ENCODE results near the gene COL9A3. TPM values are rescaled to one million over a fixed set of nuclear protein-coding genes. Genes with fewer than 3 reads are reported as not detected.

COL9A3 gene
- total RNA-seq, 4 donors from 2014 or later: 6.0 to 223 (median 8.0) TPM

DNA sequence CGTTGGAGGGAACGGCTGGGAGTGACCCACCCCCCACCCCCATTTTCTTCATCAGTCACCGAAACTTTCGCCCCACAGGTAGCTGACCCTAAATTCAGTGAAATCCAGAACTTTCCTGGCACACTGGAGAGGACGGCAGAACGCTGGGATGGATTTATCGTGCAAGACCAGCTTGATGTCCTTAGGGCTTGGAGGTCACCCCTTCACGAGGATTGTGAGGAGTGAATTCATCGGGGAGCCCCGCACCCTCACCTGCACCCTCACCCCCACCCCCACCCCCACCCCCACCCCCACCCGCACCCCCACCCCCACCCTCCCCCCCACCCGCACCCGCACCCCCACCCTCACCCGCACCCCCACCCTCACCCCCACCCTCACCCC lies 58.1 kb downstream of the COL9A3 start:
- H3K27me3 ChIP-seq: no peaks in the 10 kb centered on the region
- H3K27ac ChIP-seq: peak overlapping the region in 3 of 4 donors; percentile 3 to 52 (median 36)
- H3K4me3 ChIP-seq: no peak overlapping the region
- in situ Hi-C loops (cut with MboI; ENCODE audit: low pct_ligation_motif_present in 1 of 4, low pct_unique_long_range_greater_than_20kb in 1 of 4, low sequenced_read_pairs in 3 of 4) (loop anchor here in 2 of 4 donors (25.0 kb wide), 1 partner anchor 137 kb away; the partner anchor contains the start of gene BHLHE23 (in 2 of the 2)), intact Hi-C loops (cut with DNase I; ENCODE audit: low total_unique reads) (no loop called here)
- peaks cover 8 to 25% (median 10%) of the 10 kb centered on the region in 4 donors for H3K4me1 ChIP-seq
- TF ChIP-seq, protein P1, sequence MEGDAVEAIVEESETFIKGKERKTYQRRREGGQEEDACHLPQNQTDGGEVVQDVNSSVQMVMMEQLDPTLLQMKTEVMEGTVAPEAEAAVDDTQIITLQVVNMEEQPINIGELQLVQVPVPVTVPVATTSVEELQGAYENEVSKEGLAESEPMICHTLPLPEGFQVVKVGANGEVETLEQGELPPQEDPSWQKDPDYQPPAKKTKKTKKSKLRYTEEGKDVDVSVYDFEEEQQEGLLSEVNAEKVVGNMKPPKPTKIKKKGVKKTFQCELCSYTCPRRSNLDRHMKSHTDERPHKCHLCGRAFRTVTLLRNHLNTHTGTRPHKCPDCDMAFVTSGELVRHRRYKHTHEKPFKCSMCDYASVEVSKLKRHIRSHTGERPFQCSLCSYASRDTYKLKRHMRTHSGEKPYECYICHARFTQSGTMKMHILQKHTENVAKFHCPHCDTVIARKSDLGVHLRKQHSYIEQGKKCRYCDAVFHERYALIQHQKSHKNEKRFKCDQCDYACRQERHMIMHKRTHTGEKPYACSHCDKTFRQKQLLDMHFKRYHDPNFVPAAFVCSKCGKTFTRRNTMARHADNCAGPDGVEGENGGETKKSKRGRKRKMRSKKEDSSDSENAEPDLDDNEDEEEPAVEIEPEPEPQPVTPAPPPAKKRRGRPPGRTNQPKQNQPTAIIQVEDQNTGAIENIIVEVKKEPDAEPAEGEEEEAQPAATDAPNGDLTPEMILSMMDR (IDR thresholded peaks at IDR 0.05): no peak
- no peak for TF ChIP-seq POLR2A (IDR thresholded peaks at IDR 0.05)
- TF ChIP-seq POLR2AphosphoS5 (IDR thresholded peaks at IDR 0.05): no peak
- no peak for TF ChIP-seq EP300 (IDR thresholded peaks at IDR 0.05; ENCODE audit: low read depth)
- DNase-seq: no peak
- H3K9me3 ChIP-seq: no peaks in the 10 kb centered on the region
- H3K36me3 ChIP-seq: no peaks in the 10 kb centered on the region
- WGBS, 2 donors (ENCODE audit: low coverage in 1 of 2): 86 to 100% methylated on average over 2 to 10 of the region's 14 CpGs

DNA sequence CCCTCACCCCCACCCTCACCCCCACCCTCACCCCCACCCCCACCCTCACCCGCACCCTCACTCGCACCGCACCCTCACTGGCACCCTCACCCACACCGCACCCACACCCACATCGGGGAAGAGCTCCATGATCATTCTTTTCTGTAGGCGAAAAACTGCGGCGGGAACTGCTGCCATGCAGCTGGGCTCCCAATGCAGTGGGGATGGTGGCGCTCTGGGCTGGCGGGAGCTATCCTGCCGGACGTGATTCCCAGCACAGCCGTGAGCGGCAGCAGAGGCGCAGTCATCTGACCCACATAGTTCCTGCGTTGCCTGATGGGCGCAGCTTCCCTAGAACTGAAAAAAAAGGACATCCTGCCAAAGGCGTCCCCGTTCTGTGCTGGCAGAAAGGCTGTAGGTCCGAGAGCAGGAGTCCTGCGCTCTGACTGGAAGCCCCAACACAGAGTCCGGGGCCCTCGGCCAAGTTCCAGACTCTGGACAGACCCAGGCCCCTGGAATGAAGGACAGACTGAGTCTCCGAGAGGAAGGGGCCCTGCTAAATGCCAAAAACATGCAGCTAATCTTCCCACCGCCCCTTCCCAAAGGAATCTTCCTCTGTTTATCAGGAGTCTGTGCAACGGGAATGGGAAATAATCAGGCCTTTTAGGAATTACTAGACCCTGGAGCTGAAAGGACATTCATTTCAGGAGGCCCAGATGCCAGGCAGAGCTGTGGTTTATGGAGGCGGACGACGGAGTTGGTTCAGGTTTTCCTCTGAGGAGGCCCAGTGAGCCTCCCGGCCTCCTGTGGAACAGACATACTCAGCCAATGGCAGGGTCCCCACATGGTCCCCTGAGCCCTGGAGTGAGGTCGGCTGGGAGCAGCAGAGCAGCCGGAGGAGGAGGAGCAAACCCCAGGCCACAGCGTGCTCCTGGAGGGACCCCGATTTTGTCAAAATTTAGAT lies 58.8 kb downstream of the COL9A3 start:
- Histone ChIP-seq H3K27ac (peak overlapping the region; percentile 55 to 86 (median 72)), H3K36me3 (peaks cover 0 to 1% (median 0%) of the 10 kb centered on the region in 4 donors), H3K4me1 (peaks cover 8 to 25% (median 10%) of the 10 kb centered on the region in 4 donors), H3K27me3 (no peaks in the 10 kb centered on the region), H3K9me3 (no peaks in the 10 kb centered on the region), H3K4me3 (no peak overlapping the region)
- no peak for TF ChIP-seq POLR2AphosphoS5 (IDR thresholded peaks at IDR 0.05)
- TF ChIP-seq EP300 (IDR thresholded peaks at IDR 0.05; ENCODE audit: low read depth): no peak
- no peak for TF ChIP-seq POLR2A (IDR thresholded peaks at IDR 0.05)
- TF ChIP-seq, protein P1 (IDR thresholded peaks at IDR 0.05): peak; percentile 23 to 50 (median 49)
- intact Hi-C loops (cut with DNase I; ENCODE audit: low total_unique reads) (no loop called here), in situ Hi-C loops (cut with MboI; ENCODE audit: low pct_ligation_motif_present in 1 of 4, low pct_unique_long_range_greater_than_20kb in 1 of 4, low sequenced_read_pairs in 3 of 4) (loop anchor here in 2 of 4 donors (25.0 kb wide), 1 partner anchor 137 kb away; the partner anchor contains the start of gene BHLHE23 (in 2 of the 2))
- WGBS, 2 donors (ENCODE audit: low coverage in 1 of 2): 38% methylated on average over 26 of the region's 34 CpGs; no CpG with 5 or more reads in 1 of the 2 donors
- DNase-seq: peak; percentile 78

DNA sequence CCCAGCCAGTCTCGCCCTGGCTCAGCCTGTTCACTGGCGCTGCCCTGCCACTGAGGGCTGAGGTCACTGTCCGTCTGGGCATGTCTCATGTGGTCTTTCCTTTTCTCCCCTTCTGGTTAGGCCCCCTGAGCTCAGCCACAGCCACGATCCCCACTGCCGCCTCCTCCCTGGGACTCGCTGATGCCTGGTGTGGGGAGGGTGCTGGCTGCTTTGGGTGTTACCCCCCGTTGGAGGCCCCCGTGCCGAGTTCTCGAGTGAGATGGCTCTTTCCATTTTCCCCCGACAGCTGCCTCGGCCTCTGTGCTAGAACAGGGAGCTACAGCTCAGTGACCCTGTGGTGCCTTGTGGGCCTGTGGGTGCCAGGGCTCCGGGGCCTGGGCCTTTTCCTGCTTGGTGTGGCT lies 59.7 kb downstream of the COL9A3 start:
- 71 to 87% methylated on average over 3 to 13 of the region's 13 CpGs for WGBS, 2 donors (ENCODE audit: low coverage in 1 of 2)
- Histone ChIP-seq H3K4me3 (no peak overlapping the region), H3K27me3 (no peaks in the 10 kb centered on the region), H3K27ac (peak overlapping the region; percentile 55 to 86 (median 72)), H3K36me3 (peaks cover 0 to 9% (median 0%) of the 10 kb centered on the region in 4 donors), H3K9me3 (no peaks in the 10 kb centered on the region), H3K4me1 (peaks cover 8 to 25% (median 10%) of the 10 kb centered on the region in 4 donors)
- intact Hi-C loops (cut with DNase I; ENCODE audit: low total_unique reads): no loop called here
- in situ Hi-C loops (cut with MboI; ENCODE audit: low pct_ligation_motif_present in 1 of 4, low pct_unique_long_range_greater_than_20kb in 1 of 4, low sequenced_read_pairs in 3 of 4): loop anchor here in 2 of 4 donors (25.0 kb wide), 1 partner anchor 136 kb away; the partner anchor contains the start of gene BHLHE23 (in 2 of the 2)
- DNase-seq: no peak
- TF ChIP-seq POLR2AphosphoS5 (IDR thresholded peaks at IDR 0.05): no peak
- TF ChIP-seq, protein P1 (IDR thresholded peaks at IDR 0.05): no peak
- no peak for TF ChIP-seq EP300 (IDR thresholded peaks at IDR 0.05; ENCODE audit: low read depth)
- TF ChIP-seq POLR2A (IDR thresholded peaks at IDR 0.05): no peak

Data from transverse colon (tissue), 4 donors.